CD4-positive, alpha-beta T cell treated with Interleukin-2 at 100 ng/mL for 4 hours (primary cell): ENCODE data around the gene SGCE.
"Not testable (repeated sequence)": the region's sequence is repeated elsewhere in the genome, so short reads cannot be mapped to it uniquely, and the experiment has no call there.

Source experiments
- DNase-seq: peaks from one replicate; pipeline ENCODE4 v3.0.0-alpha.2; 2020; ENCODE audit warnings: low spot score

SGCE gene

GRCh38 chr7:94655848-94656657 lies at the start of gene SGCE:
TSS of gene SGCE (minus strand) at chr7:94656133. CDS start at chr7:94656098, 35 bp downstream.
- peak; percentile 39 for DNase-seq

- DNase-seq: not testable (repeated sequence)
Measured at GRCh38 chr7:94705155-94706021, 49.5 kb upstream of the SGCE start.

GRCh38 chr7:94701555-94701973 lies 45.6 kb upstream of the SGCE start:
- DNase-seq: no peak

- DNase-seq: no peak
Measured at GRCh38 chr7:94700926-94701554, 45.1 kb upstream of the SGCE start.

- DNase-seq: no peak
Measured at GRCh38 chr7:94698275-94698674, 42.3 kb upstream of the SGCE start.

- no peak for DNase-seq
Measured at GRCh38 chr7:94697035-94697974, 41.4 kb upstream of the SGCE start.

GRCh38 chr7:94687810-94688209 lies 31.9 kb upstream of the SGCE start:
- no peak for DNase-seq

- no peak for DNase-seq
Measured at GRCh38 chr7:94687076-94687475, 31.1 kb upstream of the SGCE start.

- no peak for DNase-seq
Measured at GRCh38 chr7:94683066-94683465, 27.1 kb upstream of the SGCE start.

GRCh38 chr7:94679358-94679757 lies 23.4 kb upstream of the SGCE start:
- DNase-seq: no peak

- no peak for DNase-seq
Measured at GRCh38 chr7:94676431-94676830, 20.5 kb upstream of the SGCE start.

- no peak for DNase-seq
Measured at GRCh38 chr7:94675356-94675755, 19.4 kb upstream of the SGCE start.

GRCh38 chr7:94671444-94672235 lies 15.7 kb upstream of the SGCE start:
- DNase-seq: no peak

GRCh38 chr7:94669773-94670495 lies 14.0 kb upstream of the SGCE start:
- DNase-seq: no peak

GRCh38 chr7:94666879-94667587 lies 11.1 kb upstream of the SGCE start:
- no peak for DNase-seq

- no peak for DNase-seq
Measured at GRCh38 chr7:94665426-94665825, 9.5 kb upstream of the SGCE start.

GRCh38 chr7:94664023-94664422 lies 8.1 kb upstream of the SGCE start:
- DNase-seq: no peak

- DNase-seq: no peak
Measured at GRCh38 chr7:94662548-94662947, 6.6 kb upstream of the SGCE start.

GRCh38 chr7:94660006-94660405 lies 4.1 kb upstream of the SGCE start:
- no peak for DNase-seq
